ENCODE data around the gene CHRNA9. TPM values are rescaled to one million over a fixed set of nuclear protein-coding genes. Genes with fewer than 3 reads are reported as not detected.
"Not testable (repeated sequence)": the region's sequence is repeated elsewhere in the genome, so short reads cannot be mapped to it uniquely, and the experiment has no call there.

CHRNA9 gene
- total RNA-seq, 1 donor from 2014 or later, result 2.8 TPM

DNA sequence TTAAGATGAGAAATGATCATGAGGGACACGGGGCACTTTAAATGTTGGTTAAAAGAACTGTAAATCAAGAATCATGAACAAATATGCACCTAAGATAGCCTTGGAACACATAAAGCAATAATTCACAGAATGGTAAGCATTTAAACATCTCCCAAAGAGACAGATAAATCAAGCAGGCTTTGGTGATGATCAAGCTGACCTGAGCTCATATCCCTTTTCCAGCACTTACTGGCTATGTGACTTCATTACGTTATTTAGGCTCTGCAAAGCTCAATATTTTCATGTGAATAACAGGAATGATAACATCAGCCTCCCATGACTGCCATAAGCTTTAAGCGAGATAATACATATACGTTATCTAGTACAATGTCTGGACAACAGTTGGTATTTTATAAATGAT, 54.9 kb downstream of the CHRNA9 start:
- Histone ChIP-seq H3K4me3 (ENCODE audit: insufficient read depth, low read depth, low read length) (no peak overlapping the region), H3K27ac (ENCODE audit: low read depth, low read length) (no peak overlapping the region), H3K79me2 (ENCODE audit: insufficient read depth, low read length) (no peaks in the 10 kb centered on the region), H3K36me3 (ENCODE audit: insufficient read depth, low read length) (no peaks in the 10 kb centered on the region), H3K9ac (ENCODE audit: low read length) (no peak overlapping the region), H3K4me2 (ENCODE audit: low read length) (no peak overlapping the region), H3K9me3 (ENCODE audit: insufficient read depth, low read depth, low read length) (no peaks in the 10 kb centered on the region), H2AFZ (ENCODE audit: low read depth, low read length) (no peak overlapping the region), H3K27me3 (ENCODE audit: insufficient read depth, low read length) (no peaks in the 10 kb centered on the region), H4K20me1 (ENCODE audit: insufficient read depth, low read length) (no peaks in the 10 kb centered on the region), H3K4me1 (ENCODE audit: insufficient read depth, low read length) (no peaks in the 10 kb centered on the region)
- Mint-ChIP-seq H3K27me3 (ENCODE audit: low read depth, unreplicated experiment) (peaks cover 8% of the 10 kb centered on the region), H3K27ac (ENCODE audit: unreplicated experiment) (no peak overlapping the region), H3K36me3 (ENCODE audit: low read depth, unreplicated experiment) (no peaks in the 10 kb centered on the region), H3K4me3 (ENCODE audit: unreplicated experiment) (no peak overlapping the region), H3K4me1 (ENCODE audit: low read depth, unreplicated experiment) (no peaks in the 10 kb centered on the region), H3K9me3 (ENCODE audit: unreplicated experiment) (no peaks in the 10 kb centered on the region)
- DNase-seq (ENCODE audit: low read depth), result no peak
- no peak for FAIRE-seq
- TF ChIP-seq CTCF (IDR thresholded peaks at IDR 0.05; ENCODE audit: insufficient read depth, low read depth, low read length) (no peak), EZH2 (IDR thresholded peaks at IDR 0.05; ENCODE audit: insufficient read depth, low read length) (no peak)

GRCh38 chr4:40392241-40392640, 57.1 kb downstream of the CHRNA9 start:
- H3K27me3 ChIP-seq (ENCODE audit: insufficient read depth, low read length); H3K36me3 ChIP-seq (ENCODE audit: insufficient read depth, low read length); H3K9me3 ChIP-seq (ENCODE audit: insufficient read depth, low read depth, low read length); FAIRE-seq; H3K36me3 Mint-ChIP-seq (ENCODE audit: low read depth, unreplicated experiment); H3K4me1 Mint-ChIP-seq (ENCODE audit: low read depth, unreplicated experiment); H3K27ac ChIP-seq (ENCODE audit: low read depth, low read length); H3K4me3 ChIP-seq (ENCODE audit: insufficient read depth, low read depth, low read length); H3K79me2 ChIP-seq (ENCODE audit: insufficient read depth, low read length); H2AFZ ChIP-seq (ENCODE audit: low read depth, low read length); H3K4me3 Mint-ChIP-seq (ENCODE audit: unreplicated experiment); H3K9me3 Mint-ChIP-seq (ENCODE audit: unreplicated experiment); H3K4me1 ChIP-seq (ENCODE audit: insufficient read depth, low read length); H4K20me1 ChIP-seq (ENCODE audit: insufficient read depth, low read length); H3K27me3 Mint-ChIP-seq (ENCODE audit: low read depth, unreplicated experiment); DNase-seq (ENCODE audit: low read depth); H3K4me2 ChIP-seq (ENCODE audit: low read length); H3K27ac Mint-ChIP-seq (ENCODE audit: unreplicated experiment); H3K9ac ChIP-seq (ENCODE audit: low read length): not testable (repeated sequence)

GRCh38 chr4:40394236-40394635, 59.1 kb downstream of the CHRNA9 start:
- DNase-seq (ENCODE audit: low read depth) (no peak), FAIRE-seq (no peak)
- Histone ChIP-seq H3K4me1 (ENCODE audit: insufficient read depth, low read length) (no peaks in the 10 kb centered on the region), H3K9me3 (ENCODE audit: insufficient read depth, low read depth, low read length) (no peaks in the 10 kb centered on the region), H3K79me2 (ENCODE audit: insufficient read depth, low read length) (no peaks in the 10 kb centered on the region), H3K4me2 (ENCODE audit: low read length) (no peak overlapping the region), H2AFZ (ENCODE audit: low read depth, low read length) (no peak overlapping the region), H3K36me3 (ENCODE audit: insufficient read depth, low read length) (no peaks in the 10 kb centered on the region), H3K27me3 (ENCODE audit: insufficient read depth, low read length) (no peaks in the 10 kb centered on the region), H3K4me3 (ENCODE audit: insufficient read depth, low read depth, low read length) (no peak overlapping the region), H3K27ac (ENCODE audit: low read depth, low read length) (no peak overlapping the region), H4K20me1 (ENCODE audit: insufficient read depth, low read length) (no peaks in the 10 kb centered on the region), H3K9ac (ENCODE audit: low read length) (no peak overlapping the region)
- Mint-ChIP-seq H3K27me3 (ENCODE audit: low read depth, unreplicated experiment) (peaks cover 6% of the 10 kb centered on the region), H3K4me1 (ENCODE audit: low read depth, unreplicated experiment) (peaks cover 7% of the 10 kb centered on the region), H3K36me3 (ENCODE audit: low read depth, unreplicated experiment) (no peaks in the 10 kb centered on the region), H3K4me3 (ENCODE audit: unreplicated experiment) (no peak overlapping the region), H3K27ac (ENCODE audit: unreplicated experiment) (no peak overlapping the region), H3K9me3 (ENCODE audit: unreplicated experiment) (peaks cover 2% of the 10 kb centered on the region)
- no peak for TF ChIP-seq EZH2 (IDR thresholded peaks at IDR 0.05; ENCODE audit: insufficient read depth, low read length)
- TF ChIP-seq CTCF (IDR thresholded peaks at IDR 0.05; ENCODE audit: insufficient read depth, low read depth, low read length), result no peak

Data from astrocyte (in vitro differentiated cells and primary cell).